Endothelial cell (in vitro differentiated cells): ENCODE measurements around the gene GALNT2. TPM values are rescaled to one million over a fixed set of nuclear protein-coding genes. Genes with fewer than 3 reads are reported as not detected.

Source experiments
- DNase-seq: peaks from one replicate; pipeline ENCODE4 v3.0.0; 2021; ENCODE audit warnings: low spot score
- H3K27ac Mint-ChIP-seq: one replicate; pipeline ENCODE4 v1.8.0; 2021; ENCODE audit warnings: mixed read lengths, inconsistent platforms; ENCODE audit not compliant: unreplicated experiment
- H3K27me3 Mint-ChIP-seq: one replicate; pipeline ENCODE4 v1.8.0; 2021; ENCODE audit warnings: mild to moderate bottlenecking, moderate library complexity, mixed read lengths, inconsistent platforms; ENCODE audit not compliant: unreplicated experiment
- H3K36me3 Mint-ChIP-seq: one replicate; pipeline ENCODE4 v1.8.0; 2021; ENCODE audit warnings: mild to moderate bottlenecking, low read depth, mixed read lengths, inconsistent platforms; ENCODE audit not compliant: unreplicated experiment
- H3K4me1 Mint-ChIP-seq: one replicate; pipeline ENCODE4 v1.8.0; 2021; ENCODE audit warnings: mild to moderate bottlenecking, mixed read lengths, inconsistent platforms; ENCODE audit not compliant: unreplicated experiment
- H3K4me3 Mint-ChIP-seq: one replicate; pipeline ENCODE4 v1.8.0; 2021; ENCODE audit warnings: mild to moderate bottlenecking, mixed read lengths, inconsistent platforms; ENCODE audit not compliant: unreplicated experiment
- H3K9me3 Mint-ChIP-seq: one replicate; pipeline ENCODE4 v1.8.0; 2021; ENCODE audit warnings: mixed read lengths, inconsistent platforms; ENCODE audit not compliant: unreplicated experiment
- CTCF ChIP-seq: fragments of 200-600 bp; sonication (generic); IDR thresholded peaks from one replicate; pipeline ENCODE4 v1.5.0; 2021; ENCODE audit warnings: antibody characterized with exemption; ENCODE audit not compliant: unreplicated experiment
- total RNA-seq: library from RNA; stranded (reverse); fragmentation: NEBNext Ultra II Directional; extraction: Animal tissue kit (Norgen Biotek cat#: 25700); gene quantifications from one replicate; pipeline ENCODE4 v1.2.1, GENCODE V29; 2021; ENCODE audit not compliant: unreplicated experiment

Gene GALNT2
- total RNA-seq, 1 donor from 2014 or later: 74.8 TPM

DNA sequence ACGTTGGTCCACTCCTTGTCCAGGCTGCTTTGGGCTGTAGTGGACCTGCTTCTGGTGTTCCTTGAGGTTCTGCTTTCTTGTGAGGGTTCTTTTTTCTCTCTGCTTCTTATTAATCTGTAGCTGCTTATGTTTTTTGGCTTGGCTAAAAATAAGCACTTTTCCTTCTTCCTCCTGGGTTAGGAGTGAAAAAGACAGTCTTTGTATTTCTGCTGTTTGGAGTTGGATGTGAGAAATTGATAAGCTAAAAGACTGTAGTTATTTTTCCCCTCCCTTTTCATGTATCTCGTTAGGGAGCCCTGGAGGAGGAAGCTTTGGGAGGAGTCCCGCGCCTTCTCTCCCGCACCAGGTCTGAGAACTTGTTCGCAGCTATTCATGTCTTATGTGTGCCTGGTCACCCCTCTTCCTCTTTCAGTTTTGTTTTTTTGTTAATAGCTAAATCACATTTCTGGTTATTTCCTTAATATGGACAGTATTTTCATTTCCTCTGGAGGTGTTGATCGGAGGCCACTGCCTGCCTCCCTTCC is 79.0 kb downstream of the GALNT2 start:
- no peak for DNase-seq
- no peak for TF ChIP-seq CTCF
- Mint-ChIP-seq H3K4me1 (peaks cover 36% of the 10 kb centered on the region), H3K4me3 (no peak overlapping the region), H3K9me3 (no peaks in the 10 kb centered on the region), H3K27ac (peak overlapping the region; percentile 65), H3K36me3 (no peaks in the 10 kb centered on the region), H3K27me3 (peaks cover 2% of the 10 kb centered on the region)

DNA sequence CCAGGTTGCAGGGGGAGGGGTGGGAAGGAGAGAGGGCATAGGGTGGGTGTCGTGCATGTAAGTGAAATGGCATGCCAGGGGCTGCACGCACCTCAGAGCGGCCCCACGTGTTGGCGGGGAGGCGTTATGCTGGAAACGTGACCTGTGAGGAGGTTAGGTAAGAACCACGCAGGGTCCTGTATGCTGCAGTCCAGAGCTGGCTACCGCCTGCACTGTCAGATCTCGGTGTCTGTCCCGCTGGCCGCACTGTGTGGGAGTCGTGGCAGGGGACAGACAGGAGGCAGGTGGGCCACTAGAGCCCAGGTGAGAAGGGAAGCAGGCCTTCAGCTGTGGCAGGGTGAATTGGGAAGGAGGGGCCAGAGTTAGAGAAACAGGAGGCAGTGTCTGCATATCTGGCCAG is 79.7 kb downstream of the GALNT2 start:
- Mint-ChIP-seq H3K4me3 (no peak overlapping the region), H3K27me3 (peaks cover under 1% of the 10 kb centered on the region), H3K36me3 (no peaks in the 10 kb centered on the region), H3K9me3 (no peaks in the 10 kb centered on the region), H3K4me1 (peaks cover 32% of the 10 kb centered on the region), H3K27ac (peak overlapping the region; percentile 5)
- no peak for DNase-seq
- no peak for TF ChIP-seq CTCF

DNA sequence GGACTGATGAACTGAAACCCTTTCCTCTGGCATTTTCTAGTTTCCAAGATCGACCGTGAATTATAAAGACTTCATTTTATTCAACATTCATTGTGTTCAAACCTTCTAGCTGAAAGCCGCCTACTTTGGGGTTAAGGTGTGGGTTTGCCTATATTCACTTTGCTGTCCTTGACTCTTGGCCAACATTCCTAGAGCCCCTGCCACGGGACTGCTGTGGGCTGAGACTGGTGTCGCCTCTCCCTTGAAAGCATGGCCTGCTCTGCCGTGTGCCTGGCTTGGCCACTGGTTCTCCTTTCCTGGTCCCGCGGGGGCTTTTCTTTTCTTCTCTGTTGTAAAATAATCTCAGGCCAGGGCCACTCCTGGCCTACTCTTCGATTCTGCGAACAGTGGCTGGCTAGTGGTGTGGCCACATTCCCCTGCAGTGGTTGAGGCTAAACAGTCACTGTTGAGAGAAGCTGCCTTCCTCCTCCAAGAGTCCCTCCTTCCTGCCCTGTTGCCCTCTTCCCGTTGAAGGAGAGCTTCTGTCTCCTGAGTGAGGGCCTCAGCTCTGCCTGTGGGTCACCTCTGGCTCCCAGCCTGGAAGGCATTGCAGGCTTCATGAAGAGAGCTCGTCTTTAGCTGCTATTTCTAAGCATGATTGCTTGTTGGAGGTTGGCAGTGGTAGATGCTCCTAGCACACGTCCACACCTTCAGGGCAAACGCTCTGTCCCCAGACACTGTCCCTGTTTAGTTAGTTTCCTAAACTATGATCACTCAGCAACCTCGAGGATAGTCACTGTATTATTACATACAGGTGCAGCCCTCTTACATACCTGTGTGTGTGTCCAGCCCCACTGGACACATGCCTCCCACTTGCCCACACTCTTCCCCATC is 80.5 kb downstream of the GALNT2 start:
- TF ChIP-seq CTCF: no peak
- no peak overlapping the region for H3K4me3 Mint-ChIP-seq
- no peaks in the 10 kb centered on the region for H3K9me3 Mint-ChIP-seq
- H3K27ac Mint-ChIP-seq: peak overlapping the region; percentile 5
- no peaks in the 10 kb centered on the region for H3K36me3 Mint-ChIP-seq
- no peak for DNase-seq
- H3K4me1 Mint-ChIP-seq: peaks cover 30% of the 10 kb centered on the region
- H3K27me3 Mint-ChIP-seq: no peaks in the 10 kb centered on the region

DNA sequence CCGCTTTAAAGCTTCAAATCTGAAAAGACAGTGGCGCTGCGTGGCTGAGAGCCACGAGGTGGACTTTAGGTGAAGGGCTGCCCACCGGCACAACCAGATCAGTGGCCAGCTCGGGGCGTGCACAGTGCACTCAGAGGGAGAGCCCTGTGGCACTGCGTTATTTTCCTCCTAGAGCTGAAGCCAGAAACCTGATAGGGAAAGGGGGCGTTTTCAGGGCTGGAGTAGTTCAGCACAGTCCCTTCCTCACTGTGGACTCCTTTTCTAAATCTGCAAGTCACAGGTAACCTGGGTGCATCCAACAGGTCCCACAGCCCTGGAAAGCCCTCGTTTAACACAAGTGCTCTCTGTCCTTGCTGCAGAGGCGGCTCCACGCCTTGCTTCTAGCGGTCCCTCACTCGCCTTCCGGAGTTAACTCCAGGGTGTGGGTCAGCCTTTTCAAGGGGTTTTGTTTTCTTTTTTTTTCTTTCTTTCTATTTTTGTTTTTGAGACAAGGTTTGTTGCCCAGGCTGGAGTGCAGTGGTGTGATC is 81.2 kb downstream of the GALNT2 start:
- H3K36me3 Mint-ChIP-seq: no peaks in the 10 kb centered on the region
- H3K27ac Mint-ChIP-seq: no peak overlapping the region
- no peak for DNase-seq
- peaks cover 24% of the 10 kb centered on the region for H3K4me1 Mint-ChIP-seq
- no peak for TF ChIP-seq CTCF
- no peak overlapping the region for H3K4me3 Mint-ChIP-seq
- H3K9me3 Mint-ChIP-seq: no peaks in the 10 kb centered on the region
- no peaks in the 10 kb centered on the region for H3K27me3 Mint-ChIP-seq
